ENCODE results near the gene CYTH1. TPM values are rescaled to one million over a fixed set of nuclear protein-coding genes. Genes with fewer than 3 reads are reported as not detected.

The CYTH1 gene
- total RNA-seq, 4 donors from 2014 or later, result 42.1 to 86.7 (median 67.5) TPM

DNA sequence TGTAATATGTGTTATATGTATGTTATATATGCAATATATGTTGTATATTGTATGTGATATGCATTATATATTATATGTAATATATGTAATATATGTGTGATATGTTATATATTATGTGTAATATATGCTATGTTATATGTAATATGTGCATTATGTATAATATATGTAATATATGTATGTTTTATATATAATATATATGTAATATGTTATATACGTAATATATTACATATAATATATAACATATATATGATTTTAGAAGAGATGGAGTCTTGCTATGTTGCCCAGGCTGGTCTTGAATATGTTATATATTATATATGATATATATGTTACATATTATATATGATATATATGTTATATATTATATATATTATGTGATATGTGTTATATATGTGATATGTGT is 139.4 kb downstream of the CYTH1 start:
- Histone ChIP-seq H3K27me3 (peaks cover 0 to 6% (median 0%) of the 10 kb centered on the region in 4 donors), H3K4me1 (peaks cover 0 to 7% (median 0%) of the 10 kb centered on the region in 3 donors), H3K9me3 (no peaks in the 10 kb centered on the region), H3K36me3 (no peaks in the 10 kb centered on the region), H3K4me3 (no peak overlapping the region), H3K27ac (no peak overlapping the region)
- no peak for DNase-seq
- TF ChIP-seq, protein P1, sequence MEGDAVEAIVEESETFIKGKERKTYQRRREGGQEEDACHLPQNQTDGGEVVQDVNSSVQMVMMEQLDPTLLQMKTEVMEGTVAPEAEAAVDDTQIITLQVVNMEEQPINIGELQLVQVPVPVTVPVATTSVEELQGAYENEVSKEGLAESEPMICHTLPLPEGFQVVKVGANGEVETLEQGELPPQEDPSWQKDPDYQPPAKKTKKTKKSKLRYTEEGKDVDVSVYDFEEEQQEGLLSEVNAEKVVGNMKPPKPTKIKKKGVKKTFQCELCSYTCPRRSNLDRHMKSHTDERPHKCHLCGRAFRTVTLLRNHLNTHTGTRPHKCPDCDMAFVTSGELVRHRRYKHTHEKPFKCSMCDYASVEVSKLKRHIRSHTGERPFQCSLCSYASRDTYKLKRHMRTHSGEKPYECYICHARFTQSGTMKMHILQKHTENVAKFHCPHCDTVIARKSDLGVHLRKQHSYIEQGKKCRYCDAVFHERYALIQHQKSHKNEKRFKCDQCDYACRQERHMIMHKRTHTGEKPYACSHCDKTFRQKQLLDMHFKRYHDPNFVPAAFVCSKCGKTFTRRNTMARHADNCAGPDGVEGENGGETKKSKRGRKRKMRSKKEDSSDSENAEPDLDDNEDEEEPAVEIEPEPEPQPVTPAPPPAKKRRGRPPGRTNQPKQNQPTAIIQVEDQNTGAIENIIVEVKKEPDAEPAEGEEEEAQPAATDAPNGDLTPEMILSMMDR (IDR thresholded peaks at IDR 0.05), result no peak
- no peak for TF ChIP-seq POLR2A (IDR thresholded peaks at IDR 0.05)
- intact Hi-C loops (cut with DNase I), result no loop called here
- 88 to 94% methylated on average over 1 of the region's 1 CpG for WGBS, 2 donors

DNA sequence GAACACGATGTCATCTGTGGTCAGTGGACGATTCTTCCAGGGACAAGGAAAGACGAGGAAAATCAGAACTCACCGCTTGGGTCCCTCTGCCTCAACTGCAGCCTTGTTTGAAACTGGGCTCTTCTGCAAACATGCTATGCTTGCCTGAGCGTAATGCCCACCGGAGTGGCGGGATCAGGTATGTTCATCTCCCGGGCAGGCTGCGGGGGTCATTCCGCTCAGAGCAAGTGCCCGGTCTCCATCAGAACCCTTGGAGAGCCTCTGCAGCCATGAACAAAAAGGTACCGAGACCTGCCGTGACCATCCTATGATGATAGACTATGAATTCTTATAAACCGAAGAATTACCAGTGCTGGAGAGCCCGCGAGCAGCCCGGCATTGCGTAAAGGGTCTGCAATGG is 140.4 kb downstream of the CYTH1 start:
- Histone ChIP-seq H3K27ac (no peak overlapping the region), H3K9me3 (no peaks in the 10 kb centered on the region), H3K36me3 (no peaks in the 10 kb centered on the region), H3K4me3 (no peak overlapping the region), H3K4me1 (peaks cover 0 to 7% (median 0%) of the 10 kb centered on the region in 3 donors), H3K27me3 (peaks cover 0 to 6% (median 0%) of the 10 kb centered on the region in 4 donors)
- 84 to 88% methylated on average over 6 to 9 of the region's 18 CpGs for WGBS, 2 donors
- no peak for DNase-seq
- no peak for TF ChIP-seq POLR2A (IDR thresholded peaks at IDR 0.05)
- TF ChIP-seq, protein P1 (IDR thresholded peaks at IDR 0.05), result no peak
- intact Hi-C loops (cut with DNase I), result no loop called here

DNA sequence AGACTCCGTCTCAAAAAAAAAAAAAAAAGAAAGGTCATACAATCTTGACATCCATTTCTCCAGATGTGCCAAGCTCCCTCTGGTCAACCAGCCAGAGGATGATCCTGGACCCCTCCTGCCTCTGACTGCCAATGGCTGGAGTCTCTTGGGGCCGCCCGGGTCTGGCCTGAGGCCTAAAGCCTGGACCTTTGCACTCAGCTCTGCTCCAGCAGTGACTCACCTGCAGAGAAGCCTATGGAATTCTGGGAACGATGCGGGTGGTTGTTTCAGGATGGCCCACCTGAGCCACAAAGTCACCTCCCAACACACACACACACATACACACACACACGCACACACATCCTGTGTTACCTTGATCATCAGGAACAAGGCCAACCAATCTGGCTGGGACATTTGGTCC is 140.8 kb downstream of the CYTH1 start:
- Histone ChIP-seq H3K4me1 (peaks cover 0 to 7% (median 0%) of the 10 kb centered on the region in 3 donors), H3K9me3 (no peaks in the 10 kb centered on the region), H3K27me3 (peaks cover 0 to 5% (median 0%) of the 10 kb centered on the region in 4 donors), H3K27ac (no peak overlapping the region), H3K36me3 (no peaks in the 10 kb centered on the region), H3K4me3 (no peak overlapping the region)
- DNase-seq, result no peak
- TF ChIP-seq POLR2A (IDR thresholded peaks at IDR 0.05), result no peak
- TF ChIP-seq, protein P1 (IDR thresholded peaks at IDR 0.05), result no peak
- 93 to 97% methylated on average over 3 of the region's 6 CpGs for WGBS, 2 donors
- intact Hi-C loops (cut with DNase I), result no loop called here

DNA sequence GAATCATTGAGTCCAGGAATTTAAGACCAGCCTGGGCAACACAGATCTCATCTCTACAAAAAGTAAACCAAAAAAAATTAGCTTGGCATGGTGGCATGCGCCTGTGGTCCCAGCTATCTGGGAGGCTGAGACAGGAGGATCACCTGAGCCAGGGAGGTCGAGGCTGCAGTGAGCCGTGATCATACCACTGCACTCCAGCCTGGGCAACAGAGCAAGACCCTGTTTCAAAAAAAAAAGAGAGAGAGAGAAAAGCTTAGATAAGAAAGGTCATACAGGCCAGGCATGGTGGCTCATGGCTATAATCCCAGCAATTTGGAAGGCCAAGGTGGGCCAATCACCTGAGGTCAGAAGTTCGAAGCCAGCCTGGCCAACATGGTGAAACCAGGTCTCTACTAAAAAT is 141.4 kb downstream of the CYTH1 start:
- H3K36me3 ChIP-seq, result no peaks in the 10 kb centered on the region
- H3K27me3 ChIP-seq, result no peaks in the 10 kb centered on the region
- H3K27ac ChIP-seq, result no peak overlapping the region
- intact Hi-C loops (cut with DNase I), result no loop called here
- no peak overlapping the region for H3K4me3 ChIP-seq
- WGBS, 2 donors, result 65 to 70% methylated on average over 4 of the region's 4 CpGs
- TF ChIP-seq POLR2A (IDR thresholded peaks at IDR 0.05), result no peak
- TF ChIP-seq, protein P1 (IDR thresholded peaks at IDR 0.05), result no peak
- no peak for DNase-seq
- peaks cover 0 to 2% (median 0%) of the 10 kb centered on the region in 3 donors for H3K4me1 ChIP-seq
- no peaks in the 10 kb centered on the region for H3K9me3 ChIP-seq

DNA sequence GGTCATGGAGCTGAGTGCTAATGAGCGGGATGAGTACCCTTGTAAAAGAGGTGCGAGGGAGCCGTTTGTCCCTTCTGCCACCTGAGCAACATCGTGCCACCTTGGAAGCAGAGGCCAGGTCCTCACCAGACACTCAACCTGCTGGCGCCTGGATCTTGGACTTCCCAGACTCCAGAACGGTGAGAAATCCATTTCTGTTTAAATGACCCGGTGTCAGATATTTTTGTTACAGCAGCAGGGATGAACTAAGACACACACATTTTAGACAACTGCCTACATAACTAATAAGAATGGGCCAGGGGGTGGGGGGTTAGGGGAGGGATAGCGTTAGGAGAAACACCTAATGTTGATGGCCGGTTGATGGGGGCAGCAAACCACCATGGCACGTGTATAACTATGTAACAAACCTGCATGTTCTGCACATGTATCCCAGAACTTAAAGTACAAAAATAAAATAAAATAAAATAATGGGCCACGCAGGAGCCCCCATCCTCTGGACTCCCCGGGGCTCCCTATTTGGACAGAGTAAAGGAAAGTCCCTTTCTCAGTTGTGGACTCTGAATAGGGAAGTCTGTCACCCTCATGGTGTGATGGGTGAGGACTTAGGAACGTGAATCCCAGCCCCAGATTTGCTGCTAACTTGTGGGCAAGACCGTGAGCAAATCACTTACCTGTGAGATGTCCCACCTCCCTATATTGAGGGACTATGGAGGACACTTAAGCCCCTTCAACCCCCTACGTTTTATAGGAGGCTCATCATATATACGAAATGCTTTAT is 144.2 kb downstream of the CYTH1 start:
- no peak for DNase-seq
- Histone ChIP-seq H3K36me3 (no peaks in the 10 kb centered on the region), H3K4me3 (no peak overlapping the region), H3K27ac (no peak overlapping the region), H3K4me1 (no peaks in the 10 kb centered on the region), H3K27me3 (no peaks in the 10 kb centered on the region), H3K9me3 (no peaks in the 10 kb centered on the region)
- intact Hi-C loops (cut with DNase I), result no loop called here
- TF ChIP-seq, protein P1 (IDR thresholded peaks at IDR 0.05), result no peak
- TF ChIP-seq POLR2A (IDR thresholded peaks at IDR 0.05), result no peak
- WGBS, 2 donors, result 80 to 90% methylated on average over 14 to 16 of the region's 16 CpGs
